ENCODE data around the gene RGP1.

Gene RGP1

GRCh38 chr9:35798658-35799374 lies 49.7 kb downstream of the RGP1 start:
- TF ChIP-seq, protein P1, sequence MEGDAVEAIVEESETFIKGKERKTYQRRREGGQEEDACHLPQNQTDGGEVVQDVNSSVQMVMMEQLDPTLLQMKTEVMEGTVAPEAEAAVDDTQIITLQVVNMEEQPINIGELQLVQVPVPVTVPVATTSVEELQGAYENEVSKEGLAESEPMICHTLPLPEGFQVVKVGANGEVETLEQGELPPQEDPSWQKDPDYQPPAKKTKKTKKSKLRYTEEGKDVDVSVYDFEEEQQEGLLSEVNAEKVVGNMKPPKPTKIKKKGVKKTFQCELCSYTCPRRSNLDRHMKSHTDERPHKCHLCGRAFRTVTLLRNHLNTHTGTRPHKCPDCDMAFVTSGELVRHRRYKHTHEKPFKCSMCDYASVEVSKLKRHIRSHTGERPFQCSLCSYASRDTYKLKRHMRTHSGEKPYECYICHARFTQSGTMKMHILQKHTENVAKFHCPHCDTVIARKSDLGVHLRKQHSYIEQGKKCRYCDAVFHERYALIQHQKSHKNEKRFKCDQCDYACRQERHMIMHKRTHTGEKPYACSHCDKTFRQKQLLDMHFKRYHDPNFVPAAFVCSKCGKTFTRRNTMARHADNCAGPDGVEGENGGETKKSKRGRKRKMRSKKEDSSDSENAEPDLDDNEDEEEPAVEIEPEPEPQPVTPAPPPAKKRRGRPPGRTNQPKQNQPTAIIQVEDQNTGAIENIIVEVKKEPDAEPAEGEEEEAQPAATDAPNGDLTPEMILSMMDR (IDR thresholded peaks at IDR 0.05; ENCODE audit: low read length): no peak
- no peak for TF ChIP-seq EZH2phosphoT487 (IDR thresholded peaks at IDR 0.05; ENCODE audit: low read length)
- TF ChIP-seq EZH2 (optimal IDR thresholded peaks at IDR 0.05; ENCODE audit: low read depth, low read length): no peak
- H3K9me2 ChIP-seq (replicated peaks; ENCODE audit: insufficient read depth, low read length): no peaks in the 10 kb centered on the region
- no peak overlapping the region for H3K4me3 ChIP-seq (ENCODE audit: low read length)
- no peaks in the 10 kb centered on the region for H3K9me3 ChIP-seq (replicated peaks; ENCODE audit: insufficient read depth, low read length)
- H3K27ac ChIP-seq (ENCODE audit: low read length): no peak overlapping the region
- DNase-seq: peak; percentile 43
- no peak overlapping the region for H2AFZ ChIP-seq (ENCODE audit: low read length)
- 0 out of 2 replicates have a peak, but pooled peaks cover 5% of the 10 kb centered on the region for H3F3A ChIP-seq (ENCODE audit: insufficient read depth, low read length)
- no peaks in the 10 kb centered on the region for H3K36me3 ChIP-seq (replicated peaks; ENCODE audit: insufficient read depth, low read length)
- no peak overlapping the region for H3K9ac ChIP-seq (ENCODE audit: low read length)
- H3K27me3 ChIP-seq (replicated peaks; ENCODE audit: insufficient read depth, low read length): peaks cover 5% of the 10 kb centered on the region; the same call in 1 of the 2 replicates
- no peaks in the 10 kb centered on the region for H4K20me1 ChIP-seq (ENCODE audit: insufficient read depth, low read length)
- H3K4me1 ChIP-seq (ENCODE audit: low read length): peaks cover 23% of the 10 kb centered on the region
- no peak overlapping the region for H3K4me2 ChIP-seq (ENCODE audit: low read depth, low read length)
- H3K79me2 ChIP-seq (ENCODE audit: low read length): no peaks in the 10 kb centered on the region

DNA sequence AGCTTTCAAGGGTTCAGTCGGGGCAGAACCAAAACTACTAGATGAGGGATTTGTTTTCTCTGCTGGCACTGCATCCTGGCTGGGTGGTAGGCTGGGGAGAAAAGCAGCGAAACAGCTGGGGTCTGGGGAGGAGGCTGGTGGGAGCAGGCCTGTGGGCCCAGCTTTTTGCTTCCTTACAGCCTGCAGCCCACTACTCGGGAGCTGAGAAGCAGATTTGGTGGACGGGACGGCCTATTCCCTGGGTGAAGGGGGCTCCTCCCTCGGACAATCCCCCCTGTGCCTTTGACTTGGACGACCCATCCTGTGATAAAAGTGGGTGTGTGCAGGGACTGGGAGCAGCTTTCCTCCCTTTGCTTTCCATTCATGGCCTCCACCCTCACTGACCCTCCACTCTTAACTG lies 51.4 kb downstream of the RGP1 start:
- Histone ChIP-seq H3K9ac (ENCODE audit: low read length) (no peak overlapping the region), H3K4me3 (ENCODE audit: low read length) (no peak overlapping the region), H3K4me2 (ENCODE audit: low read depth, low read length) (no peak overlapping the region), H3F3A (ENCODE audit: insufficient read depth, low read length) (0 out of 2 replicates have a peak, but pooled peaks cover 5% of the 10 kb centered on the region), H2AFZ (ENCODE audit: low read length) (no peak overlapping the region), H3K36me3 (replicated peaks; ENCODE audit: insufficient read depth, low read length) (no peaks in the 10 kb centered on the region), H3K27ac (ENCODE audit: low read length) (no peak overlapping the region), H3K79me2 (ENCODE audit: low read length) (no peaks in the 10 kb centered on the region), H4K20me1 (ENCODE audit: insufficient read depth, low read length) (no peaks in the 10 kb centered on the region), H3K4me1 (ENCODE audit: low read length) (peaks cover 23% of the 10 kb centered on the region), H3K27me3 (replicated peaks; ENCODE audit: insufficient read depth, low read length) (peaks cover 5% of the 10 kb centered on the region; the same call in 1 of the 2 replicates), H3K9me3 (replicated peaks; ENCODE audit: insufficient read depth, low read length) (no peaks in the 10 kb centered on the region), H3K9me2 (replicated peaks; ENCODE audit: insufficient read depth, low read length) (no peaks in the 10 kb centered on the region)
- TF ChIP-seq EZH2 (optimal IDR thresholded peaks at IDR 0.05; ENCODE audit: low read depth, low read length) (no peak), EZH2phosphoT487 (IDR thresholded peaks at IDR 0.05; ENCODE audit: low read length) (no peak)
- TF ChIP-seq, protein P1 (IDR thresholded peaks at IDR 0.05; ENCODE audit: low read length): no peak
- DNase-seq: no peak

DNA sequence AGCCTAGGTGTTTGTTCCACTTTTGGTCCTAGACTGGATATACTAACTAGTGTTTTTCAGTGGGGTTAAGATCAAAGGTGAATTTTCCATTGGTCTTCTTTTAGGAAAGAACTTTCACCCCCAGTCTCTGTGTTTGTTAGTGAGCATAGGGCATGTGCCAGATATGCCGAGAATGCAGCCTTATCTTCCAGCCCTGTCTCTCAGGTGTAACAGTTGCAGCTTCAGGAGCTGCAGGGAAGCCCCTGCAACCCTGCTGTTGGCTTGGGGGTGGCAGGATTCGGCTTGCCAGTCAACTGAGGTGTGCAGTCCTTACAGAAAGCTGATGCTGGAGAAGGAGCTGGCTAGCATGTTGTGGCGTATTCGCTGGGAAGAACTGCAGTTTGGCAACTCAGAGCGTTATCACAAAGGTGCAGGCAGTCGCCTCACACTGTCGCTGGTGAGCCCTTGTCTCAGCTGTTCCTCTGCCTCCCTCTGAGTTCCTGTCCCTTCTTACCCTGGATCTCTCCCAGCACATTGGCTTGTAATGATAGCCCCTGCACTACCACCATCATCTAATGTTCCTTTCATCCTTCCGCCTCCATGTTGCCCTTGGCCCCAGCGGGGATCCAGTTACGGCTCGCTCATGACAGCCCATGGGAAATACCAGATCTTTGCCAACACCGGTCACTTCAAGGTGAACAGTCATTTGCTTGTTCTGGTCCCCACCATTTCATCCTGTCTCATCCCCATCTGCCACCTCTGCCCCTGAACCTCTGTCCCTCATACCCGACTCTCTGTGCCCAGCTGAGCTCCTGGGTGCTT lies 52.4 kb downstream of the RGP1 start:
- no peak overlapping the region for H2AFZ ChIP-seq (ENCODE audit: low read length)
- peaks cover 23% of the 10 kb centered on the region for H3K4me1 ChIP-seq (ENCODE audit: low read length)
- H3K36me3 ChIP-seq (replicated peaks; ENCODE audit: insufficient read depth, low read length): no peaks in the 10 kb centered on the region
- no peak overlapping the region for H3K27ac ChIP-seq (ENCODE audit: low read length)
- no peaks in the 10 kb centered on the region for H3K79me2 ChIP-seq (ENCODE audit: low read length)
- no peak for DNase-seq
- peaks cover 1% of the 10 kb centered on the region; the same call in 1 of the 2 replicates for H3K27me3 ChIP-seq (replicated peaks; ENCODE audit: insufficient read depth, low read length)
- H4K20me1 ChIP-seq (ENCODE audit: insufficient read depth, low read length): no peaks in the 10 kb centered on the region
- TF ChIP-seq EZH2 (optimal IDR thresholded peaks at IDR 0.05; ENCODE audit: low read depth, low read length) (no peak), EZH2phosphoT487 (IDR thresholded peaks at IDR 0.05; ENCODE audit: low read length) (no peak)
- TF ChIP-seq, protein P1 (IDR thresholded peaks at IDR 0.05; ENCODE audit: low read length): no peak
- H3K9ac ChIP-seq (ENCODE audit: low read length): no peak overlapping the region
- H3F3A ChIP-seq (ENCODE audit: insufficient read depth, low read length): 0 out of 2 replicates have a peak, but pooled peaks cover 5% of the 10 kb centered on the region
- H3K4me2 ChIP-seq (ENCODE audit: low read depth, low read length): no peak overlapping the region
- H3K9me2 ChIP-seq (replicated peaks; ENCODE audit: insufficient read depth, low read length): no peaks in the 10 kb centered on the region
- no peaks in the 10 kb centered on the region for H3K9me3 ChIP-seq (replicated peaks; ENCODE audit: insufficient read depth, low read length)
- no peak overlapping the region for H3K4me3 ChIP-seq (ENCODE audit: low read length)
